SK-N-SH (cell line): Measurements from ENCODE around the gene CYBA. TPM values are rescaled to one million over a fixed set of nuclear protein-coding genes. Genes with fewer than 3 reads are reported as not detected.
A peak's percentile ranks its signal among the peaks of the same experiment; 100 is the strongest.

Source experiments
- CTCF ChIA-PET: fragments of 300-600, 350-600 bp; formaldehyde crosslinking; extraction: SDS; loops from one replicate; lab custom pipeline; 2021; lab: Yijun Ruan, JAX
- POLR2A ChIA-PET: fragments of 350-600 bp; sonication (Branson Sonifier 250); formaldehyde crosslinking; extraction: SDS; loops from one replicate; lab custom pipeline; 2020; ENCODE audit warnings: antibody characterized with exemption, inconsistent platforms; lab: Yijun Ruan, JAX
- DNase-seq: peaks from one replicate; pipeline ENCODE4 v3.0.0; 2012
- H2AFZ ChIP-seq: fragments of 200-600 bp; sonication (generic); 2 replicates; pipeline ENCODE4 v1.8.1; 2016; ENCODE audit warnings: antibody characterized with exemption, mild to moderate bottlenecking, low read depth
- H3F3A ChIP-seq: fragments of 200-600 bp; sonication (generic); replicated peaks from 2 replicates; pipeline ENCODE3; 2016; ENCODE audit warnings: antibody characterized with exemption, mild to moderate bottlenecking; ENCODE audit not compliant: insufficient read depth
- H3K27ac ChIP-seq, 2 experiments: fragments of 200-500 bp in 1 of 2; fragments of 200-600 bp in 1 of 2; sonication (Bioruptor generic) in 1 of 2; sonication (generic), shearing (Covaris generic) in 1 of 2; 2 replicates each; pipeline versions ENCODE4 v1.5.1 to v1.6.1; 2014 to 2016; ENCODE audit warnings: low read depth in 2 of 2, inconsistent platforms in 1 of 2, low read length in 1 of 2, mild to moderate bottlenecking in 1 of 2, mixed read lengths in 1 of 2
- H3K27me3 ChIP-seq: fragments of 200-600 bp; sonication (generic), shearing (Covaris generic); 2 replicates; pipeline ENCODE4 v1.6.1; 2016; ENCODE audit warnings: mixed run types; ENCODE audit not compliant: insufficient read depth
- H3K36me3 ChIP-seq, 2 experiments: fragments of 200-500 bp in 1 of 2; fragments of 200-600 bp in 1 of 2; sonication (Bioruptor generic) in 1 of 2; sonication (generic) in 1 of 2; replicated peaks in 1 of 2; 2 replicates each; pipeline versions ENCODE3 to v1.5.1; 2014 to 2016; ENCODE audit warnings: low read length in 1 of 2, mild to moderate bottlenecking in 1 of 2; ENCODE audit not compliant: insufficient read depth in 2 of 2, control insufficient read depth in 1 of 2
- H3K4me1 ChIP-seq, 2 experiments: fragments of 200-500 bp in 1 of 2; fragments of 200-600 bp in 1 of 2; sonication (Bioruptor generic) in 1 of 2; sonication (generic), shearing (Covaris generic) in 1 of 2; 2 replicates each; pipeline versions ENCODE4 v1.5.1 to v1.6.1; 2014 to 2016; ENCODE audit warnings: low read depth in 1 of 2, low read length in 1 of 2, mixed run types in 1 of 2; ENCODE audit not compliant: insufficient read depth in 2 of 2, control insufficient read depth in 1 of 2
- H3K4me2 ChIP-seq: fragments of 200-600 bp; sonication (generic), shearing (Covaris generic); 2 replicates; pipeline ENCODE4 v1.6.1; 2017; ENCODE audit warnings: mixed run types
- H3K4me3 ChIP-seq, 2 experiments: fragments of 200-500 bp in 1 of 2; fragments of 200-600 bp in 1 of 2; sonication (Bioruptor generic) in 1 of 2; sonication (generic), shearing (Covaris generic) in 1 of 2; 2 replicates each; pipeline versions ENCODE4 v1.5.1 to v1.8.1; 2014 to 2016; ENCODE audit warnings: low read depth in 2 of 2, inconsistent platforms in 1 of 2, low read length in 1 of 2, mild to moderate bottlenecking in 1 of 2, mixed read lengths in 1 of 2, moderate library complexity in 1 of 2
- H3K79me2 ChIP-seq: fragments of 200-600 bp; sonication (generic); 2 replicates; pipeline ENCODE4 v1.8.1; 2017; ENCODE audit warnings: mild to moderate bottlenecking; ENCODE audit not compliant: insufficient read depth
- H3K9ac ChIP-seq: fragments of 200-600 bp; sonication (generic); 2 replicates; pipeline ENCODE4 v1.6.1; 2017; ENCODE audit warnings: mixed run types
- H3K9me2 ChIP-seq: fragments of 200-600 bp; sonication (generic); 2 replicates; pipeline ENCODE4 v1.6.1; 2017; ENCODE audit warnings: mixed run types
- H3K9me3 ChIP-seq: fragments of 200-600 bp; sonication (generic); 2 replicates; pipeline ENCODE4 v1.6.1; 2017; ENCODE audit warnings: mixed run types, mild to moderate bottlenecking, moderate library complexity
- H4K20me1 ChIP-seq: fragments of 200-600 bp; sonication (generic); 2 replicates; pipeline ENCODE4 v1.6.1; 2017; ENCODE audit warnings: mild to moderate bottlenecking, mixed run types; ENCODE audit not compliant: insufficient read depth
- EP300 ChIP-seq, 2 experiments: IDR thresholded peaks; 2 replicates each; pipeline versions ENCODE4 v1.4.0 to v1.6.1; 2012; ENCODE audit warnings: borderline replicate concordance in 1 of 2, low read depth in 1 of 2, low read length in 1 of 2
- IRF3 ChIP-seq: fragments of 150-350 bp; IDR thresholded peaks from 2 replicates; pipeline ENCODE4 v1.6.1; 2016; ENCODE audit warnings: mild to moderate bottlenecking, low read depth, low read length
- MAX ChIP-seq: IDR thresholded peaks from 2 replicates; pipeline ENCODE4 v1.4.0; 2012; ENCODE audit warnings: low read depth
- MXI1 ChIP-seq: IDR thresholded peaks from 2 replicates; pipeline ENCODE4 v1.6.1; 2012; ENCODE audit warnings: mild to moderate bottlenecking, low read depth, low read length, improper control_type of control experiment
- NRF1 ChIP-seq: IDR thresholded peaks from 2 replicates; pipeline ENCODE4 v1.6.1; 2012; ENCODE audit warnings: low read depth, mild to moderate bottlenecking, low read length
- RAD21 ChIP-seq: IDR thresholded peaks from 2 replicates; pipeline ENCODE4 v1.6.1; 2012; ENCODE audit warnings: mild to moderate bottlenecking, low read length
- REST ChIP-seq: IDR thresholded peaks from 2 replicates; pipeline ENCODE4 v1.6.1; 2012; ENCODE audit warnings: mild to moderate bottlenecking, low read depth, low read length, moderate library complexity
- TCF12 ChIP-seq: IDR thresholded peaks from 2 replicates; pipeline ENCODE4 v1.4.0; 2012
- WGBS: methylation state at CpG from one replicate; pipeline ENCODE4 v1.1.6; 2017; ENCODE audit warnings: low lambda C conversion rate; 5-methylcytosine and 5-hydroxymethylcytosine counted together
- polyA plus RNA-seq, 3 experiments: library from polyadenylated mRNA; depleted of rRNA; stranded (reverse); fragments of >200 nt; gene quantifications; 2 replicates each; pipeline ENCODE4 v1.2.3, GENCODE V29; 2012
- TF ChIP-seq, protein P1 (sequence below): fragments of 200-600 bp; sonication (generic); IDR thresholded peaks from 2 replicates; pipeline ENCODE4 v1.6.1; 2017; ENCODE audit warnings: antibody characterized with exemption, mild to moderate bottlenecking, moderate library complexity

Gene CYBA
- polyA plus RNA-seq, 1 of the 3 experiments (the other 2 are of a cell fraction): 176 TPM

DNA sequence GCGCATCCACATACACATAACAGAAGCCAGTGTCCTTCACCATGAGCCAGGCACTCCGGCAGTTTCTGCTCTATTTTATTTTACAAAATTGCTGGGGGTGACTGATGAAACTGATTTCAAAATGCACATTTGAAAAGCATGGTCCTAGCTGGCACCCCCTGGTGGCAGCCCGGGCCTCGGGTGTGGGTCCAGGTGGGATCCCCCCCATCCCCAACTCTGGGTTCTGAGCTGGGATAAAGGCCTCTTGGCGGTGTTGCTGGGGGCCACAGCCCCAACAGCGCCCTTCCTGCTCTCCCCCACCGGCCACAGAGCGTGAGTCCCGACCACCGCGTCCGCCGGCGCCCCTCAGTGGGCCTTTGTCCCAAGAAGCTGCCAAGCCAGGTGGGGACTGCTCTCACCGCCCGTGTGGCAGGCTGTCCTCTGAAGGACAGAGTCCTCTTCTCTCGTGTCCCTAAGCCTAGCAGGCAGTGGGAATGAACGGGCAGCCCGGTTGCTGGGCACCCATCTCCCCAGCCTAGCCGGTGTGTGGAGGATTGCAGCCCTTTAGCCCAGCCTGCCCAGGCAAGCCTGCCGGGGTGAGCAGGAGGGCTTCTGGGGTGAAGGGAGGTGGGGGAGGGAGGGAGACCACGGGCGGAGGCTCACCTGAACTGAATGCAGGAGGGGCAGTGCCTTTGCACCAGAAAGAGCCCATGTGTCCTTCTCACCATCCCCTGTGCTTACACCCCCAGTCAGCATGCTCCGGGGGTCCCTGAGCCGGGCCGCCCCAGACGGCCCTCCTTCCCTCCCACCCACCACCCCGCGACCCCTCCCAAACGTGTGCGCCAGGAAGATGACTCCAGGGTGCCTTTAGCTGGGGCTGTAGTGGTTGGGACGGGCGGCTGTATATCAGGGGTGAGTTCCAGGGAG is 34.6 kb upstream of the CYBA start:
- CTCF ChIA-PET: interaction anchor here (0.6 to 1.9 kb wide), 9 partner anchors 10 to 52 kb away, joined by 3 to 12 read pairs (median 3); no protein-coding TSS in a partner anchor
- Histone ChIP-seq H3K27ac (no peak overlapping the region), H3K4me3 (peak overlapping the region; percentile 51 to 73), H3K4me1 (peaks cover 5 to 12% of the 10 kb centered on the region in 2 experiments; a peak in 2 of 4 replicates), H3F3A (peaks cover 5% of the 10 kb centered on the region), H3K4me2 (peak overlapping the region; percentile 98), H3K27me3 (no peaks in the 10 kb centered on the region; the same call in 1 of the 2 replicates), H3K79me2 (no peaks in the 10 kb centered on the region), H2AFZ (0 out of 2 replicates have a peak overlapping the region, but pooled peaks have one; percentile 74), H4K20me1 (no peaks in the 10 kb centered on the region), H3K9ac (no peak overlapping the region), H3K9me2 (no peaks in the 10 kb centered on the region), H3K9me3 (no peaks in the 10 kb centered on the region), H3K36me3 (no peaks in the 10 kb centered on the region)
- TF ChIP-seq IRF3: no peak
- TF ChIP-seq, protein P1, sequence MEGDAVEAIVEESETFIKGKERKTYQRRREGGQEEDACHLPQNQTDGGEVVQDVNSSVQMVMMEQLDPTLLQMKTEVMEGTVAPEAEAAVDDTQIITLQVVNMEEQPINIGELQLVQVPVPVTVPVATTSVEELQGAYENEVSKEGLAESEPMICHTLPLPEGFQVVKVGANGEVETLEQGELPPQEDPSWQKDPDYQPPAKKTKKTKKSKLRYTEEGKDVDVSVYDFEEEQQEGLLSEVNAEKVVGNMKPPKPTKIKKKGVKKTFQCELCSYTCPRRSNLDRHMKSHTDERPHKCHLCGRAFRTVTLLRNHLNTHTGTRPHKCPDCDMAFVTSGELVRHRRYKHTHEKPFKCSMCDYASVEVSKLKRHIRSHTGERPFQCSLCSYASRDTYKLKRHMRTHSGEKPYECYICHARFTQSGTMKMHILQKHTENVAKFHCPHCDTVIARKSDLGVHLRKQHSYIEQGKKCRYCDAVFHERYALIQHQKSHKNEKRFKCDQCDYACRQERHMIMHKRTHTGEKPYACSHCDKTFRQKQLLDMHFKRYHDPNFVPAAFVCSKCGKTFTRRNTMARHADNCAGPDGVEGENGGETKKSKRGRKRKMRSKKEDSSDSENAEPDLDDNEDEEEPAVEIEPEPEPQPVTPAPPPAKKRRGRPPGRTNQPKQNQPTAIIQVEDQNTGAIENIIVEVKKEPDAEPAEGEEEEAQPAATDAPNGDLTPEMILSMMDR: peak; percentile 78
- no peak for TF ChIP-seq TCF12
- no peak for TF ChIP-seq REST
- TF ChIP-seq EP300 (IDR thresholded peaks at IDR 0.05; ENCODE audit: borderline replicate concordance in 1 of 2, low read depth in 1 of 2, low read length in 1 of 2): no peak
- TF ChIP-seq MAX: peak; percentile 21; the same call in 1 of the 2 replicates
- TF ChIP-seq RAD21: no peak
- no peak for TF ChIP-seq MXI1
- no peak for TF ChIP-seq NRF1
- POLR2A ChIA-PET: no interaction called here
- 15% methylated on average over 17 of the region's 33 CpGs for WGBS
- peak; percentile 79 for DNase-seq
